Neural progenitor cell (in vitro differentiated cells): ENCODE results near the gene TBC1D7. TPM values are rescaled to one million over a fixed set of nuclear protein-coding genes. Genes with fewer than 3 reads are reported as not detected.

Source experiments
- DNase-seq: peaks from one replicate; pipeline ENCODE4 v3.0.0-alpha.2; 2016; ENCODE audit warnings: low spot score
- H2AFZ ChIP-seq: fragments of 200-600 bp; sonication (generic); replicated peaks from 2 replicates; pipeline ENCODE4 v1.6.1; 2016; ENCODE audit warnings: antibody characterized with exemption
- H3F3A ChIP-seq: fragments of 200-600 bp; sonication (generic); 2 replicates; pipeline ENCODE4 v1.6.1; 2016; ENCODE audit warnings: antibody characterized with exemption, low read depth
- H3K27ac ChIP-seq: fragments of 200-600 bp; sonication (generic); 2 replicates; pipeline ENCODE4 v1.5.1; 2016; ENCODE audit warnings: mild to moderate bottlenecking
- H3K27me3 ChIP-seq: fragments of 200-600 bp; sonication (generic); 2 replicates; pipeline ENCODE4 v1.6.1; 2016; ENCODE audit warnings: mild to moderate bottlenecking, moderate library complexity
- H3K36me3 ChIP-seq: fragments of 200-600 bp; sonication (generic); 2 replicates; pipeline ENCODE4 v1.5.1; 2016
- H3K4me1 ChIP-seq: fragments of 200-600 bp; sonication (generic); 2 replicates; pipeline ENCODE4 v1.6.1; 2016; ENCODE audit warnings: mixed run types
- H3K4me2 ChIP-seq: fragments of 200-600 bp; sonication (generic); 2 replicates; pipeline ENCODE4 v1.6.1; 2016
- H3K4me3 ChIP-seq: fragments of 200-600 bp; sonication (generic); 2 replicates; pipeline ENCODE4 v1.5.1; 2016
- H3K79me2 ChIP-seq: fragments of 200-600 bp; sonication (generic); 2 replicates; pipeline ENCODE4 v1.6.1; 2016; ENCODE audit warnings: low read depth
- H3K9ac ChIP-seq: fragments of 200-600 bp; sonication (generic); 2 replicates; pipeline ENCODE4 v1.6.1; 2016
- H3K9me3 ChIP-seq: fragments of 200-600 bp; sonication (generic); 2 replicates; pipeline ENCODE4 v1.5.1; 2016; ENCODE audit warnings: low read depth
- H4K20me1 ChIP-seq: fragments of 200-600 bp; sonication (generic); 2 replicates; pipeline ENCODE4 v1.6.1; 2016; ENCODE audit warnings: low read depth
- H3K27ac Mint-ChIP-seq: 3 replicates; pipeline ENCODE4 v1.8.0; 2021; ENCODE audit warnings: mixed read lengths
- H3K27me3 Mint-ChIP-seq: 2 replicates; pipeline ENCODE4 v1.8.0; 2022; ENCODE audit warnings: low read depth, mild to moderate bottlenecking, inconsistent platforms, moderate library complexity, mixed read lengths; ENCODE audit not compliant: insufficient read depth
- H3K36me3 Mint-ChIP-seq: 3 replicates; pipeline ENCODE4 v1.8.0; 2021; ENCODE audit warnings: mixed read lengths
- H3K4me1 Mint-ChIP-seq: 3 replicates; pipeline ENCODE4 v1.8.0; 2021; ENCODE audit warnings: mixed read lengths
- H3K4me3 Mint-ChIP-seq: 3 replicates; pipeline ENCODE4 v1.8.0; 2021; ENCODE audit warnings: mild to moderate bottlenecking, moderate library complexity, mixed read lengths
- H3K9me3 Mint-ChIP-seq: 3 replicates; pipeline ENCODE4 v1.8.0; 2020; ENCODE audit warnings: mixed read lengths
- EZH2 ChIP-seq: fragments of 200-600 bp; sonication (generic); IDR thresholded peaks from 2 replicates; pipeline ENCODE4 v1.6.1; 2017; ENCODE audit warnings: antibody characterized with exemption, mild to moderate bottlenecking, moderate library complexity
- EZH2phosphoT487 ChIP-seq: fragments of 200-600 bp; sonication (generic); IDR thresholded peaks from 2 replicates; pipeline ENCODE4 v1.6.1; 2017; ENCODE audit warnings: antibody characterized with exemption
- total RNA-seq: library from RNA; depleted of rRNA; stranded (reverse); fragments of >200 nt; gene quantifications from 2 replicates; pipeline ENCODE4 v1.2.3, GENCODE V29; 2015; ENCODE audit warnings: low replicate concordance
- TF ChIP-seq, protein P1 (sequence below): fragments of 200-600 bp; sonication (generic); IDR thresholded peaks from 2 replicates; pipeline ENCODE4 v1.5.1; 2017; ENCODE audit warnings: antibody characterized with exemption, mild to moderate bottlenecking

Gene TBC1D7
- 52.8 and 54.9 TPM in 2 replicates for total RNA-seq

DNA sequence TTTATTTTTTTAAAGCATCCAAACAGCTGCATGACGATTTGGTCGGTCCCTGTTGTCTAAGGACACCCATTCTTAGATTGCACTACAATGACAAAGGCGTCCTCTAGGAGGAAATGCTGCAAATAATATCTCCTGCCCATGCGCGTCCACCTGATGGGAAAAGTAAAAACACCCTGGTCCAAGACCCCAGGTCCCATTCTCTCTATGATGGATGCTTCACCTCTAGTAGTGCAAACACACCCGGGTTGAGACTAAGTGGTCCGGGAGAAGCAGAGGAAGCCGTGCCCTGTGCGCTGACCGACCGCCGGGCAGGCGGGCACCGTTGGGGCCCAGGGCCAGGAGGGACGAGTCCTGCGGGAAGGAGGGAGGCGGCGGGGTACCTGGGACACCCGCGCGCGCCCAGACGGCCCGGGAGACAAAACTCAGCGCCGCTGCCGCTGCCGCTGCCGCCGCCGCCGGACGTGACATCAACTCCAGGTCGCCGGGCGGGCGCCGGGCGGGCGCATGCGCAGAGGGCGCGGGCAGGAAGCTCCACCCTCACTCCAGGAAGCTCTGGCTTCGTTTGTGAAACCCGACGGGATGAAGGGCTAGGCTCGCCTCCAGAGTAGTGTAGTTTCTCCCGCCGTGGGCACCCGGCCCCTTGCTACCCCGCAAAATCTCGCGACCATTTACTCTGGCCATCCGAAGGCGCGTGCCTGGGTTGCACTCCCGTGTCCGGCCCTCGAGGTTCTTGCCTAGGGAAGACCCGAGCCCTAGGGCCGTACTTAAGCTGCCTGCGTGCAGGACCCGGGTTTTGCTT lies at the start of gene TBC1D7:
Gene TBC1D7 (minus strand): TSS at position 462 of the 799 bp plus-strand sequence. CDS start 1,639 bp downstream, outside the sequence.
- H3K4me2 ChIP-seq: peak within 1 kb of the TSS; percentile 85
- peaks cover 8% of the 10 kb centered on the region for H3F3A ChIP-seq
- no peaks in the 10 kb centered on the region for H3K9me3 ChIP-seq
- H3K4me3 Mint-ChIP-seq: peak within 1 kb of the TSS; percentile 95
- H2AFZ ChIP-seq: peak within 1 kb of the TSS; percentile 87
- peaks cover 7% of the 10 kb centered on the region for H3K36me3 ChIP-seq
- H3K4me3 ChIP-seq: peak within 1 kb of the TSS; percentile 80
- H3K4me1 Mint-ChIP-seq: peaks cover 18% of the 10 kb centered on the region
- no peaks in the 10 kb centered on the region for H4K20me1 ChIP-seq
- peaks cover 11% of the 10 kb centered on the region for H3K36me3 Mint-ChIP-seq
- DNase-seq: peak; percentile 94
- TF ChIP-seq EZH2: no peak
- no peak for TF ChIP-seq EZH2phosphoT487
- TF ChIP-seq, protein P1, sequence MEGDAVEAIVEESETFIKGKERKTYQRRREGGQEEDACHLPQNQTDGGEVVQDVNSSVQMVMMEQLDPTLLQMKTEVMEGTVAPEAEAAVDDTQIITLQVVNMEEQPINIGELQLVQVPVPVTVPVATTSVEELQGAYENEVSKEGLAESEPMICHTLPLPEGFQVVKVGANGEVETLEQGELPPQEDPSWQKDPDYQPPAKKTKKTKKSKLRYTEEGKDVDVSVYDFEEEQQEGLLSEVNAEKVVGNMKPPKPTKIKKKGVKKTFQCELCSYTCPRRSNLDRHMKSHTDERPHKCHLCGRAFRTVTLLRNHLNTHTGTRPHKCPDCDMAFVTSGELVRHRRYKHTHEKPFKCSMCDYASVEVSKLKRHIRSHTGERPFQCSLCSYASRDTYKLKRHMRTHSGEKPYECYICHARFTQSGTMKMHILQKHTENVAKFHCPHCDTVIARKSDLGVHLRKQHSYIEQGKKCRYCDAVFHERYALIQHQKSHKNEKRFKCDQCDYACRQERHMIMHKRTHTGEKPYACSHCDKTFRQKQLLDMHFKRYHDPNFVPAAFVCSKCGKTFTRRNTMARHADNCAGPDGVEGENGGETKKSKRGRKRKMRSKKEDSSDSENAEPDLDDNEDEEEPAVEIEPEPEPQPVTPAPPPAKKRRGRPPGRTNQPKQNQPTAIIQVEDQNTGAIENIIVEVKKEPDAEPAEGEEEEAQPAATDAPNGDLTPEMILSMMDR: peak; percentile 17
- H3K27ac Mint-ChIP-seq: peak within 1 kb of the TSS; percentile 90
- peak within 1 kb of the TSS; percentile 60 for H3K9ac ChIP-seq
- H3K9me3 Mint-ChIP-seq: no peaks in the 10 kb centered on the region
- peaks cover 26% of the 10 kb centered on the region for H3K79me2 ChIP-seq
- H3K27me3 Mint-ChIP-seq: peaks cover 2% of the 10 kb centered on the region
- peaks cover 9% of the 10 kb centered on the region for H3K4me1 ChIP-seq
- no peaks in the 10 kb centered on the region for H3K27me3 ChIP-seq
- H3K27ac ChIP-seq: peak within 1 kb of the TSS; percentile 88

DNA sequence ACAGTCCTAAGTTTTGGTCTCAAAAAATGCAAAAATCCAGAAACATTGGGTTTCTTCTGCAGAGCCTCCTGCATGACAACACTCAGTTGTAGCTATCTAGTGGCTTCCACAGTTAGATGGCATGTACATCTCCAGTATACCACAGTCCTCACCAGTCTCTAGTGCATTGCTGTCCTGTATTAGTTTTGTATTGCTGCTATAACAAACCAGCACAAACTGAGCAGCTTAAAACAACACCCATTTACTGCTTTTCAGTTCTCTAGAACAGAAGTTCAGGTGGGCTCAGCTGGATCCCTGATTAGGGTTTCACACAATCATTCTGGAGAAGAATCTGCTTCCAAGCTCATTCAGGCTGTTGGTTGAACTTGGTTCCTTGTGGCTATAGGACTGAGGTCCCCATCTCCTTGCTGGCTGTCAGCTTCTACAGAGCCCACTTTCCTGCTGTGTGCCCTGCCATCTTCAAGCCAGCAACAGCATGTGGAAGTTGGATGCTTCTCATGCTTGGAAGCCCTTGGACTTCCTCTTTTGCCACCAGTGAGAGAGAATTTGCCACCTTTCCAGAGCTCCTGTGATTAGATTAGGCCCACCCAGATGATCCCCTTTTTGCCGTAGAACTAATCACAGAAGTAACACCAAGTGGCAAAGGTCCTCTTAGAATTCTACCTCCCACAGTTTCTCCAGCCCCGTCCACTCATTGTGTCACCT lies 48.9 kb upstream of the TBC1D7 start:
- H3K4me3 Mint-ChIP-seq: no peak overlapping the region
- peaks cover 21% of the 10 kb centered on the region for H3K4me1 Mint-ChIP-seq
- Histone ChIP-seq H3F3A (peaks cover under 1% of the 10 kb centered on the region), H3K4me3 (no peak overlapping the region), H3K27me3 (no peaks in the 10 kb centered on the region), H4K20me1 (no peaks in the 10 kb centered on the region), H3K79me2 (no peaks in the 10 kb centered on the region), H2AFZ (no peak overlapping the region), H3K9ac (no peak overlapping the region), H3K27ac (no peak overlapping the region), H3K4me1 (peaks cover 13% of the 10 kb centered on the region), H3K36me3 (no peaks in the 10 kb centered on the region), H3K9me3 (no peaks in the 10 kb centered on the region), H3K4me2 (no peak overlapping the region)
- no peaks in the 10 kb centered on the region for H3K9me3 Mint-ChIP-seq
- no peak for DNase-seq
- no peak for TF ChIP-seq EZH2
- TF ChIP-seq EZH2phosphoT487: no peak
- TF ChIP-seq, protein P1: no peak
- no peaks in the 10 kb centered on the region for H3K36me3 Mint-ChIP-seq
- peaks cover 2% of the 10 kb centered on the region for H3K27me3 Mint-ChIP-seq
- no peak overlapping the region for H3K27ac Mint-ChIP-seq

DNA sequence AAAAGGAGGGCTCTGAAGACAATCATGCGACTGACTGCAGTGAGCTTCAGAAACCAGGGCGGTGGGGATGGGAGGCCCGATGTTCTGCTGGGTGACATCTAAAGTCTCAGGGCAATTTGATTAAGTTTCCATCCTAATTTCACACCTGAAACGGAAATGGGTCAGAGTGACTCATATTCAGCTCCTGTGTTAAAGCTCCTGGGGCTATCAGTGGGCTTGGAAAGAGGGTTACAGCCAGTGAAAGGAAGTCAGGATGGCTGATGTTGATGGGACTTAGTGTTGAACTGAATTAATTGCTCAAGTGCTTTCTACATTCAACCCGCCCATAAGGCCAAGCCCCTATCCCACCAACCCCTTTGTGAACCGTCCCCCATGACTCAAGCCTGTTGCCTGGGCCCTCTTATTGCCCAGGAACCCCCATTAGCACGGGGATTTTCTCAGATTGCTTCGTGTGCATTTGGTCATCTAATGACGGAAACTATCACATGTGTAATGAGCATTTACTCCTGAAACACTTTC lies 47.1 kb upstream of the TBC1D7 start:
- H3K4me1 ChIP-seq: peaks cover 27% of the 10 kb centered on the region
- no peaks in the 10 kb centered on the region for H3K27me3 ChIP-seq
- Mint-ChIP-seq H3K27me3 (peaks cover 2% of the 10 kb centered on the region), H3K27ac (no peak overlapping the region), H3K36me3 (no peaks in the 10 kb centered on the region), H3K9me3 (no peaks in the 10 kb centered on the region), H3K4me3 (no peak overlapping the region), H3K4me1 (peaks cover 34% of the 10 kb centered on the region)
- no peak overlapping the region for H2AFZ ChIP-seq
- no peak for DNase-seq
- TF ChIP-seq EZH2phosphoT487 (no peak), EZH2 (no peak)
- TF ChIP-seq, protein P1: no peak
- H3K36me3 ChIP-seq: no peaks in the 10 kb centered on the region
- H3K9ac ChIP-seq: no peak overlapping the region
- peaks cover 4% of the 10 kb centered on the region for H3F3A ChIP-seq
- H3K4me2 ChIP-seq: no peak overlapping the region
- no peaks in the 10 kb centered on the region for H4K20me1 ChIP-seq
- no peak overlapping the region for H3K27ac ChIP-seq
- no peak overlapping the region for H3K4me3 ChIP-seq
- no peaks in the 10 kb centered on the region for H3K9me3 ChIP-seq
- H3K79me2 ChIP-seq: no peaks in the 10 kb centered on the region
